ENCODE results near the gene SYT7.

The SYT7 gene

GRCh38 chr11:61554172-61554988 lies 26.5 kb downstream of the SYT7 start:
- no peak for FAIRE-seq

- no peak for FAIRE-seq
Observed at GRCh38 chr11:61553373-61554171, 27.3 kb downstream of the SYT7 start.

GRCh38 chr11:61552108-61552635 lies 28.7 kb downstream of the SYT7 start:
- FAIRE-seq = no peak

GRCh38 chr11:61551634-61552033 lies 29.2 kb downstream of the SYT7 start:
- FAIRE-seq = no peak

GRCh38 chr11:61550665-61551227 lies 30.1 kb downstream of the SYT7 start:
- no peak for FAIRE-seq

GRCh38 chr11:61549662-61550568 lies 31.0 kb downstream of the SYT7 start:
- no peak for FAIRE-seq

GRCh38 chr11:61549177-61549576 lies 31.7 kb downstream of the SYT7 start:
- FAIRE-seq = no peak

GRCh38 chr11:61547246-61547645 lies 33.6 kb downstream of the SYT7 start:
- FAIRE-seq = no peak

GRCh38 chr11:61546663-61547062 lies 34.2 kb downstream of the SYT7 start:
- no peak for FAIRE-seq

GRCh38 chr11:61545921-61546320 lies 35.0 kb downstream of the SYT7 start:
- no peak for FAIRE-seq

GRCh38 chr11:61545341-61545740 lies 35.5 kb downstream of the SYT7 start:
- no peak for FAIRE-seq

- FAIRE-seq = no peak
Observed at GRCh38 chr11:61544466-61544865, 36.4 kb downstream of the SYT7 start.

- no peak for FAIRE-seq
Observed at GRCh38 chr11:61543606-61544306, 37.1 kb downstream of the SYT7 start.

GRCh38 chr11:61542705-61543104 lies 38.2 kb downstream of the SYT7 start:
- FAIRE-seq = no peak

- FAIRE-seq = no peak
Observed at GRCh38 chr11:61542024-61542461, 38.8 kb downstream of the SYT7 start.

GRCh38 chr11:61541598-61541997 lies 39.3 kb downstream of the SYT7 start:
- no peak for FAIRE-seq

- FAIRE-seq = no peak
Observed at GRCh38 chr11:61540528-61540927, 40.3 kb downstream of the SYT7 start.

- FAIRE-seq = no peak
Observed at GRCh38 chr11:61539831-61540357, 41.0 kb downstream of the SYT7 start.

- no peak for FAIRE-seq
Observed at GRCh38 chr11:61539006-61539405, 41.9 kb downstream of the SYT7 start.

GRCh38 chr11:61538636-61538961 lies 42.3 kb downstream of the SYT7 start:
- no peak for FAIRE-seq

GRCh38 chr11:61537326-61537725 lies 43.5 kb downstream of the SYT7 start:
- FAIRE-seq = no peak
